ENCODE results near the gene SNRNP25. TPM values are rescaled to one million over a fixed set of nuclear protein-coding genes. Genes with fewer than 3 reads are reported as not detected.

The SNRNP25 gene
- total and polyA plus RNA-seq, 9 of the 15 experiments (the other 6 are each of a cell fraction or from before 2014, with no cell fraction given) = 59.0 to 176 (median 108) TPM

- peak in 1 of 3 experiments; percentile 29 for TF ChIP-seq YY1 (IDR thresholded peaks at IDR 0.05; ENCODE audit: borderline replicate concordance in 1 of 3, control insufficient read depth in 1 of 3, extremely low read depth in 1 of 3, insufficient read depth in 3 of 3, insufficient read length in 1 of 3, insufficient replicate concordance in 2 of 3, low read depth in 1 of 3, low read length in 2 of 3)
- TF ChIP-seq HNRNPLL (IDR thresholded peaks at IDR 0.05; ENCODE audit: low read depth, low read length, poor library complexity, severe bottlenecking) = peak; percentile 13
- 0 out of 2 replicates have a peak, but pooled peaks have one; percentile 49 for TF ChIP-seq ZNF584 (CRISPR knock-in tag; IDR thresholded peaks at IDR 0.05; ENCODE audit: low read depth)
- TF ChIP-seq CREB5 (CRISPR knock-in tag; IDR thresholded peaks at IDR 0.05) = no peak
- no peak for TF ChIP-seq ILK (tag; IDR thresholded peaks at IDR 0.05; ENCODE audit: borderline replicate concordance, low read depth)
- no peak for TF ChIP-seq POLR2A (conservative IDR thresholded peaks at IDR 0.05)
- peak; percentile 31; the same call in 1 of the 2 replicates for TF ChIP-seq XRCC5 (IDR thresholded peaks at IDR 0.05; ENCODE audit: low read depth, low read length)
- TF ChIP-seq ETS1 (conservative IDR thresholded peaks at IDR 0.05; ENCODE audit: control insufficient read depth, low read depth, low read length) = 0 out of 2 replicates have a peak, but pooled peaks have one; percentile 10
- TF ChIP-seq MAZ (CRISPR knock-in tag; conservative IDR thresholded peaks at IDR 0.05 in 1 of 2, IDR thresholded peaks at IDR 0.05 in 1 of 2) = peak in 1 of 2 experiments; percentile 2; a peak in 1 of 4 replicates
- TF ChIP-seq E4F1 (CRISPR knock-in tag; IDR thresholded peaks at IDR 0.05; ENCODE audit: borderline replicate concordance) = no peak
- 0 out of 4 replicates have a peak, but pooled peaks have one; percentile 22 to 50 for TF ChIP-seq UBTF (IDR thresholded peaks at IDR 0.05; ENCODE audit: borderline replicate concordance in 1 of 2, low read depth in 2 of 2, low read length in 2 of 2)
- TF ChIP-seq CSDE1 (IDR thresholded peaks at IDR 0.05) = no peak
- peak; percentile 83 for TF ChIP-seq ZFX (CRISPR knock-in tag; IDR thresholded peaks at IDR 0.05)
- 0 out of 2 replicates have a peak, but pooled peaks have one; percentile 43 for TF ChIP-seq SP1 (CRISPR knock-in tag; IDR thresholded peaks at IDR 0.05)
- TF ChIP-seq RBFOX2 (IDR thresholded peaks at IDR 0.05; ENCODE audit: low read depth, low read length) = peak; percentile 60
- TF ChIP-seq ZNF561 (CRISPR knock-in tag; conservative IDR thresholded peaks at IDR 0.05) = no peak
- TF ChIP-seq POLR2AphosphoS5 (IDR thresholded peaks at IDR 0.05; ENCODE audit: control insufficient read depth, insufficient read depth, low read depth, low read length) = no peak
- TF ChIP-seq ZBTB7A (IDR thresholded peaks at IDR 0.05; ENCODE audit: borderline replicate concordance, control insufficient read depth, low read depth, low read length) = no peak
- no peak for TF ChIP-seq ZNF583 (CRISPR knock-in tag; IDR thresholded peaks at IDR 0.05)
These were observed 23.7 kb downstream of the SNRNP25 start (continued) for GRCh38 chr16:77273-77806.
